B cell (primary cell): ENCODE results near the gene SOX6. TPM values are rescaled to one million over a fixed set of nuclear protein-coding genes. Genes with fewer than 3 reads are reported as not detected.

Experiments used
- ATAC-seq: fragments of 200-7000 bp; cut with Tn5 transposase; one replicate; pipeline ENCODE4 v1.10.0; 2021; ENCODE audit warnings: low read depth, mild to moderate bottlenecking, moderate number of reproducible peaks, moderate library complexity
- CTCF ChIA-PET: fragments of 350-600 bp; sonication (Branson Sonifier 250); formaldehyde crosslinking; loops from one replicate; lab custom pipeline; 2021; ENCODE audit warnings: antibody characterized with exemption, inconsistent platforms; lab: Charles Lee
- POLR2A ChIA-PET: fragments of 350-600 bp; sonication (Branson Sonifier 250); formaldehyde crosslinking; loops from one replicate; lab custom pipeline; 2021; ENCODE audit warnings: antibody characterized with exemption; lab: Charles Lee
- DNase-seq: peaks from one replicate; pipeline ENCODE4 v3.0.0; 2013
- H2AFZ ChIP-seq: 2 replicates; pipeline ENCODE4 v1.6.1; 2012; ENCODE audit warnings: mild to moderate bottlenecking, low read depth, low read length; ENCODE audit not compliant: insufficient read depth, poor library complexity, severe bottlenecking
- H3K27ac ChIP-seq, 2 donors: 1 replicate in 1 of 2; 2 replicates in 1 of 2; pipeline ENCODE4 v1.5.1; 2012 to 2013; ENCODE audit warnings: low read length in 2 of 2, mild to moderate bottlenecking in 2 of 2, moderate library complexity in 1 of 2
- H3K27me3 ChIP-seq, 4 experiments: fragments of 200-600 bp in 1 of 4; sonication (generic) in 1 of 4; replicated peaks in 1 of 4; 1 replicate in 2 of 4; 2 replicates in 2 of 4; pipeline versions ENCODE4 v1.6.1 to v1.7.0; 2013 to 2016; ENCODE audit warnings: low read length in 3 of 4, mild to moderate bottlenecking in 2 of 4, mixed read lengths in 1 of 4, moderate library complexity in 1 of 4; ENCODE audit not compliant: insufficient read depth in 4 of 4, control insufficient read depth in 3 of 4; ENCODE audit errors: control extremely low read depth in 1 of 4
- H3K36me3 ChIP-seq, 2 experiments: replicated peaks in 1 of 2; 1 replicate in 1 of 2; 2 replicates in 1 of 2; pipeline versions ENCODE4 v1.6.1 to v1.7.1; 2013; ENCODE audit warnings: low read length in 1 of 2; ENCODE audit not compliant: insufficient read depth in 2 of 2, control insufficient read depth in 1 of 2; ENCODE audit errors: control extremely low read depth in 1 of 2, extremely low read depth in 1 of 2
- H3K4me1 ChIP-seq, 2 donors: fragments of 200-600 bp in 1 of 2; sonication (generic) in 1 of 2; 1 replicate in 1 of 2; 2 replicates in 1 of 2; pipeline versions ENCODE4 v1.5.1 to v1.6.1; 2013 to 2017; ENCODE audit warnings: low read length in 2 of 2; ENCODE audit not compliant: control insufficient read depth in 2 of 2, insufficient read depth in 2 of 2
- H3K4me2 ChIP-seq: replicated peaks from 2 replicates; pipeline ENCODE3; 2012; ENCODE audit warnings: mild to moderate bottlenecking, low read depth, low read length; ENCODE audit not compliant: poor library complexity, severe bottlenecking
- H3K4me3 ChIP-seq, 5 experiments: fragments of 200-600 bp in 1 of 5; sonication (generic) in 1 of 5; 1 replicate in 3 of 5; 2 replicates in 2 of 5; pipeline versions ENCODE4 v1.5.1 to v1.7.0; 2011 to 2016; ENCODE audit warnings: low read length in 4 of 5, mild to moderate bottlenecking in 4 of 5, low read depth in 2 of 5, control low read depth in 1 of 5, moderate library complexity in 1 of 5; ENCODE audit not compliant: insufficient read depth in 1 of 5; ENCODE audit errors: control extremely low read depth in 1 of 5, extremely low read depth in 1 of 5
- H3K79me2 ChIP-seq: fragments of 200-600 bp; sonication (generic); one replicate; pipeline ENCODE4 v1.6.0; 2016; ENCODE audit warnings: low read length; ENCODE audit not compliant: control insufficient read depth, insufficient read depth
- H3K9ac ChIP-seq: fragments of 200-600 bp; sonication (generic); 2 replicates; pipeline ENCODE4 v1.6.1; 2017; ENCODE audit warnings: mild to moderate bottlenecking, low read length, moderate library complexity
- H3K9me3 ChIP-seq, 3 donors: one replicate each; pipeline versions ENCODE4 v1.6.1 to v1.7.1; 2013; ENCODE audit warnings: low read length in 2 of 3; ENCODE audit not compliant: control insufficient read depth in 2 of 3, insufficient read depth in 1 of 3; ENCODE audit errors: control extremely low read depth in 1 of 3
- H4K20me1 ChIP-seq: 2 replicates; pipeline ENCODE4 v1.6.0; 2012; ENCODE audit warnings: mild to moderate bottlenecking, low read length; ENCODE audit not compliant: insufficient read depth, control insufficient read depth, poor library complexity, severe bottlenecking
- H3K27ac Mint-ChIP-seq: one replicate; pipeline ENCODE4 v1.8.0; 2021; ENCODE audit warnings: mixed read lengths
- H3K27me3 Mint-ChIP-seq: one replicate; pipeline ENCODE4 v1.8.0; 2021; ENCODE audit warnings: mixed read lengths
- H3K4me1 Mint-ChIP-seq: one replicate; pipeline ENCODE4 v1.8.0; 2021; ENCODE audit warnings: mixed read lengths
- H3K4me3 Mint-ChIP-seq: one replicate; pipeline ENCODE4 v1.8.0; 2021; ENCODE audit warnings: mixed read lengths
- H3K9me3 Mint-ChIP-seq: one replicate; pipeline ENCODE4 v1.8.0; 2022; ENCODE audit warnings: mixed read lengths; ENCODE audit not compliant: insufficient read depth
- EZH2 ChIP-seq: IDR thresholded peaks from 2 replicates; pipeline ENCODE4 v1.6.1; 2012; ENCODE audit warnings: borderline replicate concordance, low read depth, mild to moderate bottlenecking, moderate library complexity, low read length; ENCODE audit not compliant: insufficient read depth, poor library complexity, severe bottlenecking
- WGBS: methylation state at CpG from one replicate; pipeline ENCODE4 v1.1.5; 2013; ENCODE audit warnings: missing lambda C conversion rate; ENCODE audit not compliant: insufficient coverage; 5-methylcytosine and 5-hydroxymethylcytosine counted together
- intact Hi-C: fragments of 100-400 bp; cut with micrococcal nuclease; formaldehyde crosslinking; loops from one replicate; pipeline ENCODE4 v1.10.0; 2022
- polyA plus RNA-seq: library from polyadenylated mRNA; depleted of rRNA; stranded (reverse); fragments of >200 nt; gene quantifications from 2 replicates; pipeline ENCODE4 v1.2.3, GENCODE V29; 2012
- total RNA-seq, 2 donors: library from RNA; stranded (reverse); fragments of 120-200 nt in 1 of 2; gene quantifications; 1 replicate in 1 of 2; 2 replicates in 1 of 2; pipeline versions ENCODE4 v1.2.3 to v1.2.4, GENCODE V29; 2013 to 2022
- TF ChIP-seq, protein P1 (sequence below): fragments of 200-600 bp; IDR thresholded peaks from one replicate; pipeline ENCODE4 v1.8.0; 2022; ENCODE audit warnings: antibody characterized with exemption, mild to moderate bottlenecking

Gene SOX6
- total and polyA plus RNA-seq, 2 donors (not counting 1 experiment from before 2014, with no cell fraction given) = not detected

DNA sequence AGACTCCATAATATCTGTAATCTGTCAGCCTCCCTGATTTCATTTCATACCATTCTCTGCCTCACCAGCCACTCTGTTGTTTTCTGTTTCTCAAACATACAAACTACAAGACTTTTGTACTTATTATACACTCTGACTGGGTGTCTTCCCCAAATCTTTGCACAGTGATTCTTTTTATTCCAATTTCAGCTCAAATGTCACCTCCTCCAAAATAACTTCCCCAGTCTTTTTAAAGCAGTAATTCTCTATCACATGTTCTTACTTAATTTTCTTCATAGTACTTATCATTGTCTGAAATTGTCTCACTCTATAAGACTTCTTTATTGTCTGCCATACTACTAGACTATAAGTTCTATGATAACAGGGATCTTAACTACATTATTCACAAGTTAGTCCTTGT is 19.6 kb downstream of the SOX6 start:
- intact Hi-C loops = no loop called here
- POLR2A ChIA-PET = no interaction called here
- H3K4me1 Mint-ChIP-seq = no peaks in the 10 kb centered on the region

DNA sequence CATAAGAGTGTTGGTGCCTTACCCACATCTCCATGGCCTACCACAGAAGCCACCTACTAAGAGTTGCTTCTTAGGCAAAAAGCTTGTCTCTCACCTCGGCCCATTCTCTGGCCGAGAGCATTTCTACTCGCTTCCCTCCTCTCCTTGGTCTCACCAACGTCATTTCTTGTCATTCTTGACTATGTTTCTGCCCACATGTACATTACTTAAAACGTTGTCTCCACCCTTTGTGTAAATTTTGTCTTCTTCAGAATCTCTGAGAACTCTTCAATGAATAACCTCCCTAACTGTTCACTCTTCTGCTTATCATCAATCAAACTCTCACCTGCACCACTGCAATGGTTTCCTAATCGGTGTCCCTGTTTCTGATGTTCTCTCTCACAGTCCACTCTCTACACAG is 20.1 kb downstream of the SOX6 start:
- Mint-ChIP-seq H3K4me1 (no peaks in the 10 kb centered on the region), H3K9me3 (peaks cover 2% of the 10 kb centered on the region), H3K4me3 (no peak overlapping the region), H3K27me3 (no peaks in the 10 kb centered on the region), H3K27ac (no peak overlapping the region)
- POLR2A ChIA-PET = no interaction called here
- DNase-seq (no peak), ATAC-seq (no peak)
- no peak overlapping the region for H3K27ac ChIP-seq
- no peaks in the 10 kb centered on the region for H3K36me3 ChIP-seq
- H3K4me2 ChIP-seq = no peak overlapping the region
- WGBS = 84% methylated on average over 6 of the region's 6 CpGs
- CTCF ChIA-PET = no interaction called here
- H2AFZ ChIP-seq = no peak overlapping the region
- no peaks in the 10 kb centered on the region for H3K79me2 ChIP-seq
- TF ChIP-seq, protein P1, sequence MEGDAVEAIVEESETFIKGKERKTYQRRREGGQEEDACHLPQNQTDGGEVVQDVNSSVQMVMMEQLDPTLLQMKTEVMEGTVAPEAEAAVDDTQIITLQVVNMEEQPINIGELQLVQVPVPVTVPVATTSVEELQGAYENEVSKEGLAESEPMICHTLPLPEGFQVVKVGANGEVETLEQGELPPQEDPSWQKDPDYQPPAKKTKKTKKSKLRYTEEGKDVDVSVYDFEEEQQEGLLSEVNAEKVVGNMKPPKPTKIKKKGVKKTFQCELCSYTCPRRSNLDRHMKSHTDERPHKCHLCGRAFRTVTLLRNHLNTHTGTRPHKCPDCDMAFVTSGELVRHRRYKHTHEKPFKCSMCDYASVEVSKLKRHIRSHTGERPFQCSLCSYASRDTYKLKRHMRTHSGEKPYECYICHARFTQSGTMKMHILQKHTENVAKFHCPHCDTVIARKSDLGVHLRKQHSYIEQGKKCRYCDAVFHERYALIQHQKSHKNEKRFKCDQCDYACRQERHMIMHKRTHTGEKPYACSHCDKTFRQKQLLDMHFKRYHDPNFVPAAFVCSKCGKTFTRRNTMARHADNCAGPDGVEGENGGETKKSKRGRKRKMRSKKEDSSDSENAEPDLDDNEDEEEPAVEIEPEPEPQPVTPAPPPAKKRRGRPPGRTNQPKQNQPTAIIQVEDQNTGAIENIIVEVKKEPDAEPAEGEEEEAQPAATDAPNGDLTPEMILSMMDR = no peak
- no peak for TF ChIP-seq EZH2
- H3K4me1 ChIP-seq = no peaks in the 10 kb centered on the region
- H3K9me3 ChIP-seq = no peaks in the 10 kb centered on the region
- intact Hi-C loops = no loop called here
- no peak overlapping the region for H3K9ac ChIP-seq
- no peaks in the 10 kb centered on the region for H4K20me1 ChIP-seq
- H3K4me3 ChIP-seq = no peak overlapping the region
- H3K27me3 ChIP-seq = no peaks in the 10 kb centered on the region

More for the DNA sequence above, 19.6 kb downstream of the SOX6 start:
- H3K27ac ChIP-seq = no peak overlapping the region
- H3K4me3 Mint-ChIP-seq = no peak overlapping the region
- no peaks in the 10 kb centered on the region for H3K9me3 ChIP-seq
- H3K27me3 ChIP-seq = no peaks in the 10 kb centered on the region
- H3K27me3 Mint-ChIP-seq = no peaks in the 10 kb centered on the region
- TF ChIP-seq, protein P1 = no peak
- TF ChIP-seq EZH2 = no peak
- no peak overlapping the region for H3K4me2 ChIP-seq
- H3K27ac Mint-ChIP-seq = no peak overlapping the region
- CTCF ChIA-PET = no interaction called here
- H4K20me1 ChIP-seq = no peaks in the 10 kb centered on the region
- H3K36me3 ChIP-seq = no peaks in the 10 kb centered on the region
- ATAC-seq (no peak), DNase-seq (no peak)
- H3K9ac ChIP-seq = no peak overlapping the region
- no peak overlapping the region for H2AFZ ChIP-seq
- no peak overlapping the region for H3K4me3 ChIP-seq
- no peaks in the 10 kb centered on the region for H3K4me1 ChIP-seq
- H3K79me2 ChIP-seq = no peaks in the 10 kb centered on the region
- no peaks in the 10 kb centered on the region for H3K9me3 Mint-ChIP-seq
